Epithelial cell of esophagus (primary cell): Measurements from ENCODE around the gene NEMP1.
"Not testable (repeated sequence)": the region's sequence is repeated elsewhere in the genome, so short reads cannot be mapped to it uniquely, and the experiment has no call there.

Experiments used
- DNase-seq: peaks from one replicate; pipeline ENCODE4 v3.0.0; 2010; ENCODE audit warnings: low read depth
- H3K4me3 ChIP-seq: 2 replicates; pipeline ENCODE4 v1.5.1; 2011; ENCODE audit warnings: mild to moderate bottlenecking, low read length, control low read depth
- CTCF ChIP-seq: IDR thresholded peaks from 2 replicates; pipeline ENCODE4 v1.5.1; 2011; ENCODE audit warnings: low read depth, mild to moderate bottlenecking, low read length, control low read depth, inconsistent platforms; ENCODE audit not compliant: insufficient read depth; ENCODE audit errors: missing control alignments

The NEMP1 gene

GRCh38 chr12:57069523-57069922 is 9.1 kb downstream of the NEMP1 start:
- TF ChIP-seq CTCF, result peak; percentile 92
- H3K4me3 ChIP-seq, result no peak overlapping the region
- DNase-seq, result peak; percentile 81

GRCh38 chr12:57066245-57066644 is 12.3 kb downstream of the NEMP1 start:
- DNase-seq, result no peak
- no peak for TF ChIP-seq CTCF
- no peak overlapping the region for H3K4me3 ChIP-seq

- no peak overlapping the region for H3K4me3 ChIP-seq
- no peak for TF ChIP-seq CTCF
- no peak for DNase-seq
These were observed 14.5 kb downstream of the NEMP1 start for GRCh38 chr12:57063991-57064685.

GRCh38 chr12:57058454-57058853 is 20.1 kb downstream of the NEMP1 start:
- TF ChIP-seq CTCF, result no peak
- DNase-seq, result no peak
- no peak overlapping the region for H3K4me3 ChIP-seq

GRCh38 chr12:57057067-57057751 is 21.4 kb downstream of the NEMP1 start:
- H3K4me3 ChIP-seq, result no peak overlapping the region
- no peak for TF ChIP-seq CTCF
- no peak for DNase-seq

- no peak for TF ChIP-seq CTCF
- no peak for DNase-seq
- no peak overlapping the region for H3K4me3 ChIP-seq
These were observed 22.8 kb downstream of the NEMP1 start for GRCh38 chr12:57055824-57056223.

- not testable (repeated sequence) for H3K4me3 ChIP-seq, DNase-seq
These were observed 24.7 kb downstream of the NEMP1 start for GRCh38 chr12:57053901-57054300.

- not testable (repeated sequence) for DNase-seq, H3K4me3 ChIP-seq
These were observed 25.4 kb downstream of the NEMP1 start for GRCh38 chr12:57053146-57053545.
